ENCODE measurements around the gene PRICKLE3. TPM values are rescaled to one million over a fixed set of nuclear protein-coding genes. Genes with fewer than 3 reads are reported as not detected.
A peak's percentile ranks its signal among the peaks of the same experiment; 100 is the strongest.
"Not testable (repeated sequence)": the region's sequence is repeated elsewhere in the genome, so short reads cannot be mapped to it uniquely, and the experiment has no call there.

PRICKLE3 gene
- total RNA-seq, 1 experiment from 2014 or later: 4.3 TPM

DNA sequence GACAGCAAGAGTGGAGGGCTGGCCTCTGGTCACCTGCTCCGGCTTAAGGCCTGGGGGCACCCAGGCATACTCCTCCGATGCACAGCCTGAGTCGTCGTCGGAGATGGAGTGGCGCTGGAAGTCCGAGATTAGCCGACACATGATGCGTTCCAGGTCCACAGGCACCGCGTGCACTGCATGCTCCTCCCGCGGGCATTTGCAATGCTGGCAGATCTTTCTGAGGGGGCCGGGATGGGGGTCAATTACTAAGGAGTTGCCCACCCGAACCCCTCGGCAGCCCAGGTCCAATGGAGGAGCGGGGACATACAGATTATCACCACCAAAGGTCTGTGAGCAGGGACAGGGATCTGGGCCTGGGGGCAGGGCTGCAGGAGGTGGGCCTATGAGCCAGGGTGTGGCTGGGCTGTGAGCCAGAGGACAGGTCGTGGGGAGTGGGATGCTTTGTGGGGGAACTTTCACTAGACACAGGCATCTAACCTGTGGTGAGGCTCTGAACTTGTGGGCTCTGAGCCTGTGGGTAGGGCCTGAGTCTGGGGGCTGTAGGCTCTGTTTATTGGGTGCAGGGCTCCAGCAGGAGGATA, 2.4 kb downstream of the PRICKLE3 start:
- no peak for DNase-seq (ENCODE audit: low read depth)

DNA sequence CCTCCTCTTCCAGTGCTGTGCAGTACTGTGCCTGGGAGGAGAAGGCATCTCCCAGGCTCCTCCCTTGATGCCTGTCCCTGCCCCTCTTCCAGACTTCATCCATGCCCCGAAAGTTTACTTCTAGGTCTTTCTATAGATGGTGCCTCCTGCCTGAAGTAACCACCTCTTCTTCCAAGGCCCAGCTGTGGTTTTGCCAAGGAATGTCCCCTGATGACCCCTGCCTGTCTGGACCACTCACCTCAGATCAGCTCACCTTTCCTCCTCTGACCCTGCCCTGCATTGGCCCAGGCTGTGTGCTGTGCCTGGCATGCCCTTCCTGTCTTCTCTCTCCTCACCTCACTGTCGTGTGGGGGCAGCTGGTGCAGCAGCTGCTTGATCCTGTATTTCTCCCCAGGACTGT, 6.8 kb downstream of the PRICKLE3 start:
- no peak for DNase-seq (ENCODE audit: low read depth)

DNA sequence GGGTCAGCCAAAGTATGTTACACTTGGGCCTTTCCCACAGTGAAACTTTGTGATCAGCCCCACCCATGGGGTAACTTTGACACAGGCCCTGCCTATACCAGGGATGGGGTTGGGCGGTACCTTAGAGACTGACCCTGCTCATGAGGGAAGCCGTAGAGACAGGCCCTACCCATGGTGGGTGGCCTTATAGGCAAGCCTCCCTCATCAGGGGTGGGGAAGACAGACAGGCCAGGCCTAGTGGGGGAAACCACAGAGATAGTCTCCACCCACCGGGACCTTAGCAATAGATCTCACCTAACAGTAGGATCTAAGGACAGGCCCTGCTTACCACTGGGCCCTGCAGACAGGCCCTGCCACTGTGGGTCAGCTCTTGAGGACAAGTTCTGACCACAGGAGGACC, 7.6 kb downstream of the PRICKLE3 start:
- DNase-seq (ENCODE audit: low read depth): no peak

DNA sequence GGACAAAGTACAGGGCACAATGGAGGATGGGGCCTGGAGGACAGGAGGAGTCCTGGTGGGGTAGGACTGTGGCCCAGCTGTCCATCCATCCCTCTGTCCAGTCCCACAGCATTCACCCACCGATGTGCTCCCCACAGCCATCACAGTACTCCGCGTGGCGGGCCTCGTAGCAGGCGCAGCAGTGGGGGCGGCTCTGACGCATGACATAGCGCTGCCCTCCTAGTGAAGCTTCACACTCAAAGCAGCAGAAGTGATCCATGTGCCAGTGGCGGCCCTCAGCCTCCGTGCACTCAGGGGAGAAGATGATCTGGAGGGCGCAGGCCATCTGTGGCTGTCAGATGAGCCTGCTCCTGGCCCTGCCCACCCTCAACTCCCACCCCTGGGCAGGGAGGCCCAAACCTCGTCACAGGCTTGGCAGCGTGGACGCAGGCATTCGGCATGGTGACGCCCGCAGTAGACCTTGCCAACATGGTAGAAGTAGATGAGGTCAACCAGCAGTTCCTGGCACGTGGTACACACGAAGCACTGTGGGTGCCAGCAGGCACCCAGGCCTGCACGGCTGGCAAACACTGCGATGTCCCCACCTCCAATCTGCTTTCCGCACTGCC, 8.2 kb downstream of the PRICKLE3 start:
- DNase-seq (ENCODE audit: low read depth): no peak

DNA sequence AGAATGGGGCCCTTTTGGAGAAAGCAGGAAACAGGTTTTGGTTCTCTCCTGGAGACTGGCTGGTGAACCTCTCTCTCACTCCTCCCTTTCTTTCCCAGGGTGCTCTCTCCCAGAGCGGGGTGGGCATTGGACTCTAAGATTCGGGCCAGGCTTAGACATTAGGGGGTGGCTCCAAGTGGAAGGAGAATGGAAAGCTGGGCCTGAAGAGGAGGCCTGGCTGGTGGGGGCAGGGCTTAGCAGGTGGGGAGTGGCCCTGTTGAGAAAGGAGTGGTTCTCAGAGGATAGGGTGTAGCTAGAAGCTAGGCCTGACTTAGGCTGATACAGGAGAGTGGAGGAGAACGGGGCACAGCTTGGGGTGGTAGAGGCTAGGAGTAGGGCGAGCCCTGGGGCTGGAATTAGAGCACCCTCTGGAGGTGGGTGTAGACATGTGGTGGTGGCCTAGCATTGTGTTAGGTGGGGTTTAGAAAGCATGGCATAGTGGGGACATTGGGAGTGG, 8.8 kb downstream of the PRICKLE3 start:
- peak; percentile 25 for DNase-seq (ENCODE audit: low read depth)

GRCh38 chrX:49176421-49177326, 9.5 kb downstream of the PRICKLE3 start:
- DNase-seq (ENCODE audit: low read depth): peak; percentile 31

- no peak for DNase-seq (ENCODE audit: low read depth)
Observed at GRCh38 chrX:49175435-49176274, 10.5 kb downstream of the PRICKLE3 start.

DNA sequence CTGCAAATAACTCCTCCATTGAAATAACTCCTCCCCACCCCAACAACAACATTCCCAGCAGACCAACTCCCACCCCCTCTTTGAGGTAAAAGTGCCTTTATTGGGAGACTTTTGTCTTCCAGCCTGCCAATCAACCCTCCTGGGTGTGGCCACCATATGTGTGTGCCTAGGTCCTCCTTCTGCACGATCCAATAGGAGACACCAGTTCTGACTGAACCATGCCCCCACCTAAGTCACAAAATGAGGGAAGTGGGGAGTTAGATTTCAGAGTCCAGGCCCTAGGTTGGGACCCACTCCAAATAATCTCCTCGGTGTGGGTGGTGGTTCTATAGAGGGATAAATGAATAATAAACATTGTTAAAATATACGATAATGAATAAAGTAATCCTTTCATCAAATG, 11.4 kb downstream of the PRICKLE3 start:
- DNase-seq (ENCODE audit: low read depth): no peak

GRCh38 chrX:49173544-49173943, 12.6 kb downstream of the PRICKLE3 start:
- DNase-seq (ENCODE audit: low read depth): not testable (repeated sequence)

DNA sequence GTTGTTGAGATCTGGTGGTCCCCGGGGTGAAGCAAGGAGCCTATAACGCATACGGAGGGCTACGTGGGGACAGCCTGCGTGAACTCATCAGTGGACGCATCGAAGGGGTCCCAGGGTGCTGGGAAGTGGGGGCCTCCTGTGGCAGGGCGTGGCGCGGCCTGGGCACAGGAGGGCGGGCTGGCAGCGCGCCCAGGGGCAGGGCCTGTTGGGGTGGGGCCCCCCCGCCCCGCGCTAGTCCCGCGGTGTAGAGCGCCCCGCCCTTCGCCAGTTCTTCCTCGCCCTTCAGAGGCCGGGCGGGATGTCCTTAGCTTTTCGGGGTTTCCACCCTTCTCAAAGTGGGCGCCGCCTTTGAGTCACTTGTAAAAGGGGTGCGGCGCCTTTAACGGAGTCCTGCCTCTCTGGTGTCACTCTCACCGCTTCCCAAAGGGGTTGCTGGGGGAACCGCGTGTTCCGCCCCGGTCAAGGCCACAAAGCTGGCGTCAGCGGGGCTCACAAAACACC, 13.8 kb downstream of the PRICKLE3 start:
- peak; percentile 69 for DNase-seq (ENCODE audit: low read depth)

- DNase-seq (ENCODE audit: low read depth): peak; percentile 57
Observed at GRCh38 chrX:49171752-49172279, 14.4 kb downstream of the PRICKLE3 start, which contains the start of gene PLP2. PLP2 (plus strand) TSS chrX:49171898; CDS start chrX:49172001, 103 bp downstream.

- no peak for DNase-seq (ENCODE audit: low read depth)
Observed at GRCh38 chrX:49167740-49168108, 18.4 kb downstream of the PRICKLE3 start.

GRCh38 chrX:49166914-49167739, 19.0 kb downstream of the PRICKLE3 start:
- peak; percentile 97 for DNase-seq (ENCODE audit: low read depth)

GRCh38 chrX:49165901-49166881, 20.0 kb downstream of the PRICKLE3 start:
- DNase-seq (ENCODE audit: low read depth): peak; percentile 73

DNA sequence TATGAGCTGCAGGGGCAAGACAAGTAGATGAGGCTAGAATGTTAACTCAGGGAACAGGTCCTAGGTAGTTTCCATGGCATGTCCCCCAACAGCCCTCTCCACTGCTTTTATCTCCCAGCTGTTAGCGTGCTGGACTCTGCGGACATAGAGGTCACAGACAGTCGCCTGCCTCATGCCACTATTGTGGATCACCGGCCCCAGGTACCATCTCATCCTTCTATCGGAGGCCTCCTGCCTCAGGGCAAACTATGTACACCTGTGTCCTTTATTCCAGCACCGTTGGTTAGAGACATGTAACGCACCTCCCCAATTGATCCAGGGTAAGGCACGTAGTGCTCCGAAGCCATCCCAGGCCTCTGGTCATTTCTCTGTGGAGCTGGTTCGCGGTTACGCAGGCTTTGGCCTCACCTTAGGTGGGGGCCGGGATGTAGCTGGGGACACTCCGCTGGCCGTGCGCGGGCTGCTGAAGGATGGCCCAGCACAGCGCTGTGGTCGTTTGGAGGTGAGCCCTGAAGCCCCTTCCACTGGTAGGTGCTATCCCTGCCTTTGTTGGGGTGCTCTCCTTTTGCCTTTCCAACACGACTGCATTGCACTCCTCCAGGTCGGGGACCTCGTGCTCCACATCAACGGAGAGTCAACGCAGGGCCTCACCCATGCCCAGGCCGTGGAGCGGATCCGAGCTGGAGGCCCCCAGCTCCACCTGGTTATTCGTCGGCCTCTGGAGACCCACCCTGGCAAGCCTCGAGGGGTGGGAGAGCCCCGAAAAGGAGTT, 21.4 kb downstream of the PRICKLE3 start:
- no peak for DNase-seq (ENCODE audit: low read depth)

- DNase-seq (ENCODE audit: low read depth): no peak
Observed at GRCh38 chrX:49163555-49164419, 22.4 kb downstream of the PRICKLE3 start.

DNA sequence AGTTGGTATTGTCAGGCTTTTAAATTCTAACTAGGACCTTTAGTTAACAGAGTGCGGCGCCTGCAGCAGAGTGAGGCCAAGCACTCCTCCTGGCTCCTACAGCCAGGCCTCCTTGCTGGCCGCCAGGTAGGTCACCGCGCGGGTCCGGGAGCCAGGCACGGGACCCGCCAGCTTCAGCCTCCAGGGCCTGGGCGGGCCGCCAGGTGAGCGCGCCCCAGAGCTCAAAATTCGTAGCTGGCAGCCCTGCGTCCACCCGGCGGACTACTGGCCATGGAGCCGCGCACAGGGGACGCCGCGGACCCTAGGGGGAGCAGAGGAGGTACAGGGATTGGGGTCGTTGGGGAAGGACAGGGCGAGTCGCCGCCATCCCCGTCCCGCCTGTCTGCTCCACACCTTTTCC, 23.6 kb downstream of the PRICKLE3 start, which contains the start of gene MAGIX:
TSS of gene MAGIX (plus strand) at position 139 of the 400 bp plus-strand sequence. CDS start at position 271, 132 bp downstream.
- no peak for DNase-seq (ENCODE audit: low read depth)
